Ishikawa (cell line): ENCODE results near the gene EMP2.

Experiments used
- CEBPB ChIP-seq: IDR thresholded peaks from 2 replicates; pipeline ENCODE4 v1.6.1; 2012
- EGR1 ChIP-seq: IDR thresholded peaks from 2 replicates; pipeline ENCODE4 v1.6.1; 2012
- EP300 ChIP-seq: IDR thresholded peaks from 2 replicates; pipeline ENCODE4 v1.6.1; 2012; ENCODE audit warnings: borderline replicate concordance
- MAX ChIP-seq: IDR thresholded peaks from 2 replicates; pipeline ENCODE4 v1.6.1; 2012
- RAD21 ChIP-seq: IDR thresholded peaks from 2 replicates; pipeline ENCODE4 v1.6.1; 2012; ENCODE audit warnings: low read depth
- TAF1 ChIP-seq: IDR thresholded peaks from 2 replicates; pipeline ENCODE4 v1.6.1; 2012; ENCODE audit warnings: low read depth, mild to moderate bottlenecking
- TCF12 ChIP-seq: IDR thresholded peaks from 2 replicates; pipeline ENCODE4 v1.6.1; 2012; ENCODE audit warnings: low read depth
- YY1 ChIP-seq: IDR thresholded peaks from 2 replicates; pipeline ENCODE4 v1.6.1; 2012; ENCODE audit warnings: low read depth
- ZBTB7A ChIP-seq: IDR thresholded peaks from 2 replicates; pipeline ENCODE4 v1.6.1; 2012; ENCODE audit warnings: low read depth

- TF ChIP-seq YY1: no peak
- peak; percentile 47; the same call in 1 of the 2 replicates for TF ChIP-seq TCF12
- TF ChIP-seq EGR1: no peak
- 0 out of 2 replicates have a peak, but pooled peaks have one; percentile 14 for TF ChIP-seq EP300
- TF ChIP-seq CEBPB: no peak
- TF ChIP-seq TAF1: no peak
- TF ChIP-seq RAD21: no peak
- TF ChIP-seq MAX: 0 out of 2 replicates have a peak, but pooled peaks have one; percentile 35
- TF ChIP-seq ZBTB7A: no peak
These were observed 1.7 kb downstream of the EMP2 start for GRCh38 chr16:10578474-10579316.
